ENCODE results near the gene LSM14B.

DNA sequence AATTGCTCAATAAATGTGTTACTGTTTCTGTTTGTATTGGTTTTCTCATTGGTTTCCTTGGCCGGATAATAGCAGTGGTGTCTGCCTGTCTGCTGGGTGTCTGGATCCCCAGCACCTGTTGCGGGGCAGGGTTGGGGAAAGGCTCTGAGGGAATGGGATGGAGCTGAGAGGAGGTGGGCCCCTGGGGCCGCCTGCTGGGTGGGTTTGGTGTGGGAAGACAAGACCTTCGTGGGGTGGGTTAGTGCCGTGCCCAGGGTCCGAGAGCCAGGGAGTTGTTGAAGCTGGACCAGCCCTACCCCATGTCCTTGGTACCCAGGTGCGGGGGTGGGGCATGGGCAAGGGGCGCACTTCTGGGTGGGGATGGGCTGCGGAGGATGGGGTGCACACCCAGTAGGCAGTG lies 25.3 kb downstream of the LSM14B start:
- TF ChIP-seq, protein P1, sequence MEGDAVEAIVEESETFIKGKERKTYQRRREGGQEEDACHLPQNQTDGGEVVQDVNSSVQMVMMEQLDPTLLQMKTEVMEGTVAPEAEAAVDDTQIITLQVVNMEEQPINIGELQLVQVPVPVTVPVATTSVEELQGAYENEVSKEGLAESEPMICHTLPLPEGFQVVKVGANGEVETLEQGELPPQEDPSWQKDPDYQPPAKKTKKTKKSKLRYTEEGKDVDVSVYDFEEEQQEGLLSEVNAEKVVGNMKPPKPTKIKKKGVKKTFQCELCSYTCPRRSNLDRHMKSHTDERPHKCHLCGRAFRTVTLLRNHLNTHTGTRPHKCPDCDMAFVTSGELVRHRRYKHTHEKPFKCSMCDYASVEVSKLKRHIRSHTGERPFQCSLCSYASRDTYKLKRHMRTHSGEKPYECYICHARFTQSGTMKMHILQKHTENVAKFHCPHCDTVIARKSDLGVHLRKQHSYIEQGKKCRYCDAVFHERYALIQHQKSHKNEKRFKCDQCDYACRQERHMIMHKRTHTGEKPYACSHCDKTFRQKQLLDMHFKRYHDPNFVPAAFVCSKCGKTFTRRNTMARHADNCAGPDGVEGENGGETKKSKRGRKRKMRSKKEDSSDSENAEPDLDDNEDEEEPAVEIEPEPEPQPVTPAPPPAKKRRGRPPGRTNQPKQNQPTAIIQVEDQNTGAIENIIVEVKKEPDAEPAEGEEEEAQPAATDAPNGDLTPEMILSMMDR (IDR thresholded peaks at IDR 0.05): no peak
- TF ChIP-seq POLR2A (IDR thresholded peaks at IDR 0.05) (no peak), POLR2AphosphoS5 (IDR thresholded peaks at IDR 0.05) (no peak), EP300 (IDR thresholded peaks at IDR 0.05) (no peak)

All from suprapubic skin (tissue), 4 donors.